ENCODE measurements around the gene MITF. TPM values are rescaled to one million over a fixed set of nuclear protein-coding genes. Genes with fewer than 3 reads are reported as not detected.

Gene MITF
- total RNA-seq, 1 donor from 2014 or later, result 0.25 TPM

- DNase-seq, result no peak
- Mint-ChIP-seq H3K27ac (ENCODE audit: unreplicated experiment) (no peak overlapping the region), H3K36me3 (ENCODE audit: unreplicated experiment) (peaks cover 9% of the 10 kb centered on the region), H3K4me3 (ENCODE audit: unreplicated experiment) (no peak overlapping the region), H3K27me3 (ENCODE audit: unreplicated experiment) (no peaks in the 10 kb centered on the region), H3K4me1 (ENCODE audit: low read depth, unreplicated experiment) (no peaks in the 10 kb centered on the region), H3K9me3 (ENCODE audit: unreplicated experiment) (no peaks in the 10 kb centered on the region)
- no peak for TF ChIP-seq CTCF (IDR thresholded peaks at IDR 0.05; ENCODE audit: partially characterized antibody, unreplicated experiment)
Measured at GRCh38 chr3:69774029-69774428, 34.8 kb downstream of the MITF start.

GRCh38 chr3:69775751-69776150 is 36.5 kb downstream of the MITF start:
- Mint-ChIP-seq H3K36me3 (ENCODE audit: unreplicated experiment) (peaks cover 9% of the 10 kb centered on the region), H3K27ac (ENCODE audit: unreplicated experiment) (no peak overlapping the region), H3K27me3 (ENCODE audit: unreplicated experiment) (no peaks in the 10 kb centered on the region), H3K9me3 (ENCODE audit: unreplicated experiment) (no peaks in the 10 kb centered on the region), H3K4me3 (ENCODE audit: unreplicated experiment) (no peak overlapping the region), H3K4me1 (ENCODE audit: low read depth, unreplicated experiment) (no peaks in the 10 kb centered on the region)
- TF ChIP-seq CTCF (IDR thresholded peaks at IDR 0.05; ENCODE audit: partially characterized antibody, unreplicated experiment), result no peak
- DNase-seq, result no peak

- peaks cover 9% of the 10 kb centered on the region for H3K36me3 Mint-ChIP-seq (ENCODE audit: unreplicated experiment)
- H3K4me3 Mint-ChIP-seq (ENCODE audit: unreplicated experiment), result no peak overlapping the region
- no peak overlapping the region for H3K27ac Mint-ChIP-seq (ENCODE audit: unreplicated experiment)
- H3K4me1 Mint-ChIP-seq (ENCODE audit: low read depth, unreplicated experiment), result no peaks in the 10 kb centered on the region
- no peak for TF ChIP-seq CTCF (IDR thresholded peaks at IDR 0.05; ENCODE audit: partially characterized antibody, unreplicated experiment)
- DNase-seq, result no peak
- H3K9me3 Mint-ChIP-seq (ENCODE audit: unreplicated experiment), result no peaks in the 10 kb centered on the region
- no peaks in the 10 kb centered on the region for H3K27me3 Mint-ChIP-seq (ENCODE audit: unreplicated experiment)
Measured at GRCh38 chr3:69776289-69776688, 37.0 kb downstream of the MITF start.

GRCh38 chr3:69776920-69777581 is 37.8 kb downstream of the MITF start:
- Mint-ChIP-seq H3K27ac (ENCODE audit: unreplicated experiment) (no peak overlapping the region), H3K36me3 (ENCODE audit: unreplicated experiment) (peaks cover 9% of the 10 kb centered on the region), H3K9me3 (ENCODE audit: unreplicated experiment) (no peaks in the 10 kb centered on the region), H3K4me3 (ENCODE audit: unreplicated experiment) (no peak overlapping the region), H3K27me3 (ENCODE audit: unreplicated experiment) (no peaks in the 10 kb centered on the region), H3K4me1 (ENCODE audit: low read depth, unreplicated experiment) (no peaks in the 10 kb centered on the region)
- DNase-seq, result no peak
- TF ChIP-seq CTCF (IDR thresholded peaks at IDR 0.05; ENCODE audit: partially characterized antibody, unreplicated experiment), result no peak

GRCh38 chr3:69777582-69777967 is 38.3 kb downstream of the MITF start:
- no peak for TF ChIP-seq CTCF (IDR thresholded peaks at IDR 0.05; ENCODE audit: partially characterized antibody, unreplicated experiment)
- DNase-seq, result no peak
- Mint-ChIP-seq H3K4me3 (ENCODE audit: unreplicated experiment) (no peak overlapping the region), H3K9me3 (ENCODE audit: unreplicated experiment) (no peaks in the 10 kb centered on the region), H3K36me3 (ENCODE audit: unreplicated experiment) (peaks cover 9% of the 10 kb centered on the region), H3K27ac (ENCODE audit: unreplicated experiment) (no peak overlapping the region), H3K27me3 (ENCODE audit: unreplicated experiment) (no peaks in the 10 kb centered on the region), H3K4me1 (ENCODE audit: low read depth, unreplicated experiment) (no peaks in the 10 kb centered on the region)
